Esophagus (tissue), 2 donors: ENCODE results near the gene PAX9. TPM values are rescaled to one million over a fixed set of nuclear protein-coding genes. Genes with fewer than 3 reads are reported as not detected.

Experiments
- H3K27ac ChIP-seq, 2 donors: one replicate each; pipeline ENCODE4 v1.5.1; 2013; ENCODE audit warnings: low read depth in 2 of 2, mild to moderate bottlenecking in 2 of 2, inconsistent platforms in 1 of 2, low read length in 1 of 2, moderate library complexity in 1 of 2
- H3K27me3 ChIP-seq, 2 donors: one replicate each; pipeline ENCODE4 v1.6.1; 2013; ENCODE audit warnings: low read length in 2 of 2, control low read depth in 1 of 2, mild to moderate bottlenecking in 1 of 2; ENCODE audit not compliant: insufficient read depth in 2 of 2, control insufficient read depth in 1 of 2
- H3K36me3 ChIP-seq, 2 donors: one replicate each; pipeline ENCODE4 v1.6.1; 2013; ENCODE audit warnings: low read length in 1 of 2; ENCODE audit not compliant: control insufficient read depth in 2 of 2, insufficient read depth in 2 of 2
- H3K4me1 ChIP-seq, 2 donors: one replicate each; pipeline ENCODE4 v1.6.1; 2013; ENCODE audit warnings: low read length in 1 of 2; ENCODE audit not compliant: control insufficient read depth in 2 of 2, insufficient read depth in 2 of 2
- H3K4me3 ChIP-seq, 2 donors: one replicate each; pipeline ENCODE4 v1.5.1; 2013; ENCODE audit warnings: low read length in 2 of 2, mild to moderate bottlenecking in 2 of 2, low read depth in 1 of 2, moderate library complexity in 1 of 2
- H3K9me3 ChIP-seq, 2 donors: one replicate each; pipeline ENCODE4 v1.6.1; 2013; ENCODE audit warnings: mild to moderate bottlenecking in 2 of 2, low read depth in 1 of 2, low read length in 1 of 2, moderate library complexity in 1 of 2; ENCODE audit not compliant: control insufficient read depth in 2 of 2, insufficient read depth in 1 of 2
- WGBS, 2 donors: extraction: QIAGEN DNeasy Blood & Tissue Kit; methylation state at CpG; one replicate each; pipeline ENCODE4 v1.1.7; 2013; 5-methylcytosine and 5-hydroxymethylcytosine counted together
- polyA plus RNA-seq, 2 donors: library from polyadenylated mRNA; stranded (reverse); fragments of 200-250 nt; gene quantifications; one replicate each; pipeline ENCODE4 v1.2.3, GENCODE V29; 2013
- donor health status: healthy with polysubstance abuse.
- donor health status: Bipolar disorder and iron deficiency.

Gene PAX9
- polyA plus RNA-seq = 10 to 100 TPM; 51.9 to 78.7 TPM

- Histone ChIP-seq H3K4me3 (peak within 1 kb of the TSS; percentile 90 to 95), H3K36me3 (peaks cover 0 to 26% of the 10 kb centered on the region in 2 donors), H3K9me3 (peaks cover 0 to 4% of the 10 kb centered on the region in 2 donors), H3K4me1 (peaks cover 3 to 11% of the 10 kb centered on the region in 2 donors), H3K27me3 (peaks cover 0 to 9% of the 10 kb centered on the region in 2 donors), H3K27ac (peak within 1 kb of the TSS; percentile 90 to 98)
- WGBS, 2 donors = 3% methylated on average over 44 of the region's 44 CpGs
Observed at GRCh38 chr14:36661506-36662257, at the start of gene PAX9. PAX9 (plus strand) TSS chr14:36661860; CDS start chr14:36662090, 230 bp downstream.

DNA sequence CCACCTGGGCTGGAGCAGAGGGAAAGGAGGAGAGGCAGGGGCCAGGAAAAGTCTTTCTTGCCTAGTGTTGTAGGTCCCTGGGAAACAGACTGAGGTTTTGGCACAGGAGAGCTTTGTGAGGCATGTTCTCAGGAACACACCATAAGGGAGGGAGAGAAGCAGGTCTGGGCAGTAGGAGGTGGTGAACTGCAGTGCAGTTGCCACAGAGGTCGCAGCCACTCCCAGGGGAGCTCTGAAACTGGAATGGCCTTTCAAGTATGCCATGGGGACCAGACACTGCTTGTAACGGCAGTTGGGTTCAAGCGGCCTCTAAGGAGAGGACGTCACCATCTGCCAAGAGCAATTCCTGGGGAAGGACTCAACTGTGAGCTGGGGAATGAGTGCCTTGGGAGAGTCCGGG lies 43.8 kb upstream of the PAX9 start:
- Histone ChIP-seq H3K27me3 (no peaks in the 10 kb centered on the region), H3K27ac (no peak overlapping the region), H3K4me3 (no peak overlapping the region), H3K9me3 (peaks cover 0 to 1% of the 10 kb centered on the region in 2 donors), H3K36me3 (no peaks in the 10 kb centered on the region), H3K4me1 (no peaks in the 10 kb centered on the region)
- 62 to 67% methylated on average over 5 of the region's 5 CpGs for WGBS, 2 donors

DNA sequence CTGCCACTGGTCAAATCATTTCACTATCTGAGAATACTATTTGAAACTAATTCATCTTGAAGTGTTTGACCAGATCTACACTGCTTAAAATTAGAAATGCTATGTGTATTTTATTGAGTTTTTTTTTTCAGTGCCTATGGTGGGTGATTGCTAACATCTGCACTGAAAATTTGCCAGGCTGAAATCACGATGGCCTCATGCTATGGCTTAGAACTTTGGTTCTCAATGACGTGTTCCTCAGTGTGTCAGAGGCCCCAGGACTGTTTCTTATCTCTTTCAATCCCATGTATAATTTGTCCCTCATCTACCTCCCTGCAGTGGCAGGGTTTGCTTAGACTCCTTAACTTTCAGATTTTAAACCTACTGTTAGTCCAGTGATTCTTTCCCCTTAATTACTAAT lies 43.0 kb upstream of the PAX9 start:
- Histone ChIP-seq H3K9me3 (peaks cover 0 to 1% of the 10 kb centered on the region in 2 donors), H3K27me3 (no peaks in the 10 kb centered on the region), H3K27ac (no peak overlapping the region), H3K36me3 (no peaks in the 10 kb centered on the region), H3K4me3 (no peak overlapping the region), H3K4me1 (no peaks in the 10 kb centered on the region)
- 42 to 57% methylated on average over 2 of the region's 2 CpGs for WGBS, 2 donors

- 71 to 72% methylated on average over 3 of the region's 3 CpGs for WGBS, 2 donors
- Histone ChIP-seq H3K4me3 (no peak overlapping the region), H3K4me1 (no peaks in the 10 kb centered on the region), H3K9me3 (peaks cover 0 to 1% of the 10 kb centered on the region in 2 donors), H3K27ac (no peak overlapping the region), H3K27me3 (no peaks in the 10 kb centered on the region), H3K36me3 (no peaks in the 10 kb centered on the region)
Observed at GRCh38 chr14:36619131-36619530, 42.5 kb upstream of the PAX9 start.

- no peaks in the 10 kb centered on the region for H3K9me3 ChIP-seq
- no peak overlapping the region for H3K4me3 ChIP-seq
- WGBS, 2 donors = 77 to 78% methylated on average over 2 of the region's 2 CpGs
- no peaks in the 10 kb centered on the region for H3K4me1 ChIP-seq
- no peaks in the 10 kb centered on the region for H3K36me3 ChIP-seq
- H3K27ac ChIP-seq = no peak overlapping the region
- H3K27me3 ChIP-seq = no peaks in the 10 kb centered on the region
Observed at GRCh38 chr14:36619853-36620252, 41.8 kb upstream of the PAX9 start.

DNA sequence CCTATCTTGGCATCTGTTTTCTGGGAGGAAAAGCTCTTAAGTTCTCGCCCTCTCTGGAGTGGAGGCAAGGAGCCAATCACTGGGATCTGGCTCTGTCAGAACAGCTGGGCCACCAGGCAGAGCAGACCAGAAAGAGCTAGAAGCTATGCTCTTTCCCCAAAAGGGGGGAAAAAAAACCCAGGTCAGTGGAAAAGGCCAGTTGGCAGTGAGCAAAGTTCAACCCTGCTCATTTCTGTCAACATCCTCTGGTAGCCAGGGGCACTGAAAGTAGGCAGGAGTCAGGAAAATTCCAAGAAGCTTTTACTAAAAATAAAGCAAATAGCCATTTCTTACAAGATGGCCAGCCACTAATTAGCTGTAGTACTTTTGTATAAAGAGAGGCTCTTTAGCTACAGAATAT lies 36.6 kb upstream of the PAX9 start:
- H3K4me3 ChIP-seq = no peak overlapping the region
- H3K36me3 ChIP-seq = no peaks in the 10 kb centered on the region
- no peaks in the 10 kb centered on the region for H3K4me1 ChIP-seq
- peaks cover 0 to 4% of the 10 kb centered on the region in 2 donors for H3K27me3 ChIP-seq
- H3K9me3 ChIP-seq = no peaks in the 10 kb centered on the region
- no peak overlapping the region for H3K27ac ChIP-seq
- 76 to 91% methylated on average over 1 of the region's 1 CpG for WGBS, 2 donors

DNA sequence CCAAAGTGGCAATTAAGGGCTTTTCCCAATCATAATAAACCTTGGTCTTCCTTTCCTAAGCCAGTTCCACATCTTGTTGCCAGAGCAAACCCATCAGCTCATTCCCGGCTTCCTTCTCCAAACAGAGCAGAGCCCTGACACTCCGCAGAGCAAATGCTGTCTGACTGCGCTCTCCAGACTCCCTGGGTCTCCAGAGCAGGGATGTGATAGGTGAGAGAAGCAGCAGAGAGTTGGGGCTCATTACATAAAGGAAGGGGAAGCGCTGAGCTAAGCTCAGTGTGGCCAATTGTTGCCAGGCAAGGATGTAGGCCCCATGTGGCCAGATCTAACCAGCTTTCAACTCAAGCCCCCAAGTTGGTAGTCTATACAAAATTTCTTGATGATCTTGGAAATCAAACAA lies 36.2 kb upstream of the PAX9 start:
- no peaks in the 10 kb centered on the region for H3K36me3 ChIP-seq
- H3K27me3 ChIP-seq = peaks cover 0 to 4% of the 10 kb centered on the region in 2 donors
- 77 to 84% methylated on average over 4 of the region's 4 CpGs for WGBS, 2 donors
- no peak overlapping the region for H3K27ac ChIP-seq
- H3K4me3 ChIP-seq = no peak overlapping the region
- no peaks in the 10 kb centered on the region for H3K9me3 ChIP-seq
- H3K4me1 ChIP-seq = no peaks in the 10 kb centered on the region

DNA sequence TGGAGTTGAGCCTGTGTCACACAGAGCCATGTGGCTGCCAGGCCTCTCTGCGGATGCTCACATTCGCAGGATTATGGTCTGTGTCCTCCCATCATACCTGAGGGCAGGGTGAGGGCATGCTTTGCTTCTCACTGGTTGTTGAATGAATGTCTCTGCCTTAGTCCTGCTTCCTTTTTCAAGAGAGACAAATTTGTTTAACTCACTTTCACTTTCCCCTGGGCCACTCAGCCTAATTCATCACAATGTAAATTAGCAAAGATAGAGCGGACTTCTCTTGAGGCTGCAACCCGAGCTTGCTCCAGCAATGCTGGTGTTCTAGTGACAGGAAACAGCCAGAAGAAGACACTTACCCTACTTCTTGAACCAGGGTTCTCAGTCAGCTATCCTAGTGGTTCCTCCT lies 35.5 kb upstream of the PAX9 start:
- H3K4me1 ChIP-seq = no peaks in the 10 kb centered on the region
- H3K4me3 ChIP-seq = no peak overlapping the region
- H3K27ac ChIP-seq = no peak overlapping the region
- 56 to 60% methylated on average over 4 of the region's 4 CpGs for WGBS, 2 donors
- no peaks in the 10 kb centered on the region for H3K36me3 ChIP-seq
- H3K9me3 ChIP-seq = no peaks in the 10 kb centered on the region
- peaks cover 0 to 4% of the 10 kb centered on the region in 2 donors for H3K27me3 ChIP-seq

- no peak overlapping the region for H3K27ac ChIP-seq
- WGBS, 2 donors = 50% methylated on average over 3 of the region's 3 CpGs
Observed at GRCh38 chr14:36627981-36628380, 33.7 kb upstream of the PAX9 start.

GRCh38 chr14:36633580-36633979 lies 28.1 kb upstream of the PAX9 start:
- Histone ChIP-seq H3K9me3 (no peaks in the 10 kb centered on the region), H3K36me3 (no peaks in the 10 kb centered on the region), H3K4me3 (no peak overlapping the region), H3K27ac (no peak overlapping the region), H3K4me1 (no peaks in the 10 kb centered on the region), H3K27me3 (no peaks in the 10 kb centered on the region)
- WGBS, 2 donors = 82 to 87% methylated on average over 3 of the region's 3 CpGs

More at GRCh38 chr14:36627981-36628380, 33.7 kb upstream of the PAX9 start:
- peaks cover 0 to 4% of the 10 kb centered on the region in 2 donors for H3K27me3 ChIP-seq
- H3K4me1 ChIP-seq = no peaks in the 10 kb centered on the region
- H3K4me3 ChIP-seq = no peak overlapping the region
- H3K9me3 ChIP-seq = no peaks in the 10 kb centered on the region
- no peaks in the 10 kb centered on the region for H3K36me3 ChIP-seq
